Measurements from ENCODE around the gene FAM234B.
A peak's percentile ranks its signal among the peaks of the same experiment; 100 is the strongest.

Gene FAM234B

GRCh38 chr12:13093848-13094220 lies 49.7 kb downstream of the FAM234B start:
- H3K4me3 ChIP-seq (ENCODE audit: low read depth, low read length), result no peak overlapping the region
- H3K36me3 ChIP-seq (ENCODE audit: control insufficient read depth, insufficient read depth, low read length), result no peaks in the 10 kb centered on the region
- peaks cover 29% of the 10 kb centered on the region for H3K4me1 ChIP-seq (ENCODE audit: control insufficient read depth, insufficient read depth, low read length)
- H3K27ac ChIP-seq (ENCODE audit: low read depth, low read length), result no peak overlapping the region
- no peaks in the 10 kb centered on the region for H3K27me3 ChIP-seq (ENCODE audit: control insufficient read depth, insufficient read depth, low read length)
- no peak overlapping the region for H3K9ac ChIP-seq (ENCODE audit: low read length)
- no peaks in the 10 kb centered on the region for H3K9me3 ChIP-seq (ENCODE audit: control insufficient read depth, insufficient read depth, low read depth, low read length)

GRCh38 chr12:13094367-13094766 lies 50.2 kb downstream of the FAM234B start:
- no peaks in the 10 kb centered on the region for H3K27me3 ChIP-seq (ENCODE audit: control insufficient read depth, insufficient read depth, low read length)
- no peaks in the 10 kb centered on the region for H3K36me3 ChIP-seq (ENCODE audit: control insufficient read depth, insufficient read depth, low read length)
- no peak overlapping the region for H3K9ac ChIP-seq (ENCODE audit: low read length)
- no peaks in the 10 kb centered on the region for H3K9me3 ChIP-seq (ENCODE audit: control insufficient read depth, insufficient read depth, low read depth, low read length)
- peaks cover 29% of the 10 kb centered on the region for H3K4me1 ChIP-seq (ENCODE audit: control insufficient read depth, insufficient read depth, low read length)
- H3K4me3 ChIP-seq (ENCODE audit: low read depth, low read length), result no peak overlapping the region
- H3K27ac ChIP-seq (ENCODE audit: low read depth, low read length), result no peak overlapping the region

- Histone ChIP-seq H3K27me3 (ENCODE audit: control insufficient read depth, insufficient read depth, low read length) (no peaks in the 10 kb centered on the region), H3K36me3 (ENCODE audit: control insufficient read depth, insufficient read depth, low read length) (no peaks in the 10 kb centered on the region), H3K9ac (ENCODE audit: low read length) (no peak overlapping the region), H3K9me3 (ENCODE audit: control insufficient read depth, insufficient read depth, low read depth, low read length) (no peaks in the 10 kb centered on the region), H3K4me1 (ENCODE audit: control insufficient read depth, insufficient read depth, low read length) (peaks cover 38% of the 10 kb centered on the region), H3K4me3 (ENCODE audit: low read depth, low read length) (no peak overlapping the region), H3K27ac (ENCODE audit: low read depth, low read length) (no peak overlapping the region)
These were observed 51.2 kb downstream of the FAM234B start for GRCh38 chr12:13095266-13095995.

GRCh38 chr12:13097491-13098011 lies 53.4 kb downstream of the FAM234B start:
- Histone ChIP-seq H3K27ac (ENCODE audit: low read depth, low read length) (no peak overlapping the region), H3K27me3 (ENCODE audit: control insufficient read depth, insufficient read depth, low read length) (no peaks in the 10 kb centered on the region), H3K9me3 (ENCODE audit: control insufficient read depth, insufficient read depth, low read depth, low read length) (no peaks in the 10 kb centered on the region), H3K36me3 (ENCODE audit: control insufficient read depth, insufficient read depth, low read length) (no peaks in the 10 kb centered on the region), H3K4me3 (ENCODE audit: low read depth, low read length) (no peak overlapping the region), H3K9ac (ENCODE audit: low read length) (no peak overlapping the region), H3K4me1 (ENCODE audit: control insufficient read depth, insufficient read depth, low read length) (peaks cover 41% of the 10 kb centered on the region)

GRCh38 chr12:13099066-13099843 lies 55.1 kb downstream of the FAM234B start:
- Histone ChIP-seq H3K4me3 (ENCODE audit: low read depth, low read length) (no peak overlapping the region), H3K27ac (ENCODE audit: low read depth, low read length) (peak overlapping the region; percentile 28; the same call in 1 of the 2 replicates), H3K9ac (ENCODE audit: low read length) (no peak overlapping the region), H3K27me3 (ENCODE audit: control insufficient read depth, insufficient read depth, low read length) (no peaks in the 10 kb centered on the region), H3K9me3 (ENCODE audit: control insufficient read depth, insufficient read depth, low read depth, low read length) (no peaks in the 10 kb centered on the region), H3K36me3 (ENCODE audit: control insufficient read depth, insufficient read depth, low read length) (no peaks in the 10 kb centered on the region), H3K4me1 (ENCODE audit: control insufficient read depth, insufficient read depth, low read length) (peaks cover 41% of the 10 kb centered on the region)

GRCh38 chr12:13099844-13100604 lies 55.8 kb downstream of the FAM234B start:
- Histone ChIP-seq H3K27me3 (ENCODE audit: control insufficient read depth, insufficient read depth, low read length) (no peaks in the 10 kb centered on the region), H3K9ac (ENCODE audit: low read length) (peak overlapping the region; percentile 62), H3K4me1 (ENCODE audit: control insufficient read depth, insufficient read depth, low read length) (peaks cover 41% of the 10 kb centered on the region), H3K4me3 (ENCODE audit: low read depth, low read length) (peak overlapping the region; percentile 78), H3K9me3 (ENCODE audit: control insufficient read depth, insufficient read depth, low read depth, low read length) (no peaks in the 10 kb centered on the region), H3K27ac (ENCODE audit: low read depth, low read length) (peak overlapping the region; percentile 33; the same call in 1 of the 2 replicates), H3K36me3 (ENCODE audit: control insufficient read depth, insufficient read depth, low read length) (no peaks in the 10 kb centered on the region)

- H3K27ac ChIP-seq (ENCODE audit: low read depth, low read length), result peak overlapping the region; percentile 33; the same call in 1 of the 2 replicates
- peak overlapping the region; percentile 78 for H3K4me3 ChIP-seq (ENCODE audit: low read depth, low read length)
- no peaks in the 10 kb centered on the region for H3K9me3 ChIP-seq (ENCODE audit: control insufficient read depth, insufficient read depth, low read depth, low read length)
- H3K27me3 ChIP-seq (ENCODE audit: control insufficient read depth, insufficient read depth, low read length), result no peaks in the 10 kb centered on the region
- H3K4me1 ChIP-seq (ENCODE audit: control insufficient read depth, insufficient read depth, low read length), result peaks cover 41% of the 10 kb centered on the region
- H3K36me3 ChIP-seq (ENCODE audit: control insufficient read depth, insufficient read depth, low read length), result no peaks in the 10 kb centered on the region
- H3K9ac ChIP-seq (ENCODE audit: low read length), result peak overlapping the region; percentile 62
These were observed 56.4 kb downstream of the FAM234B start for GRCh38 chr12:13100605-13100881.

GRCh38 chr12:13100882-13101769 lies 56.9 kb downstream of the FAM234B start:
- no peaks in the 10 kb centered on the region for H3K27me3 ChIP-seq (ENCODE audit: control insufficient read depth, insufficient read depth, low read length)
- H3K36me3 ChIP-seq (ENCODE audit: control insufficient read depth, insufficient read depth, low read length), result no peaks in the 10 kb centered on the region
- peaks cover 41% of the 10 kb centered on the region for H3K4me1 ChIP-seq (ENCODE audit: control insufficient read depth, insufficient read depth, low read length)
- peak overlapping the region; percentile 83 for H3K9ac ChIP-seq (ENCODE audit: low read length)
- peak overlapping the region; percentile 78 for H3K4me3 ChIP-seq (ENCODE audit: low read depth, low read length)
- H3K27ac ChIP-seq (ENCODE audit: low read depth, low read length), result peak overlapping the region; percentile 72
- H3K9me3 ChIP-seq (ENCODE audit: control insufficient read depth, insufficient read depth, low read depth, low read length), result no peaks in the 10 kb centered on the region

- H3K4me3 ChIP-seq (ENCODE audit: low read depth, low read length), result peak overlapping the region; percentile 78
- peak overlapping the region; percentile 83 for H3K9ac ChIP-seq (ENCODE audit: low read length)
- H3K36me3 ChIP-seq (ENCODE audit: control insufficient read depth, insufficient read depth, low read length), result no peaks in the 10 kb centered on the region
- no peaks in the 10 kb centered on the region for H3K27me3 ChIP-seq (ENCODE audit: control insufficient read depth, insufficient read depth, low read length)
- peaks cover 41% of the 10 kb centered on the region for H3K4me1 ChIP-seq (ENCODE audit: control insufficient read depth, insufficient read depth, low read length)
- H3K27ac ChIP-seq (ENCODE audit: low read depth, low read length), result peak overlapping the region; percentile 72; the same call in 1 of the 2 replicates
- H3K9me3 ChIP-seq (ENCODE audit: control insufficient read depth, insufficient read depth, low read depth, low read length), result no peaks in the 10 kb centered on the region
These were observed 57.7 kb downstream of the FAM234B start for GRCh38 chr12:13101821-13102375.
